Endodermal cell (in vitro differentiated cells): ENCODE results near the gene PHLDA1. TPM values are rescaled to one million over a fixed set of nuclear protein-coding genes. Genes with fewer than 3 reads are reported as not detected.

Source experiments
- DNase-seq: peaks from one replicate; pipeline ENCODE4 v3.0.0-alpha.2; 2017
- H3K27ac ChIP-seq: 2 replicates; pipeline ENCODE4 v1.5.1; 2013; ENCODE audit warnings: mild to moderate bottlenecking, low read depth, low read length, moderate library complexity
- H3K27me3 ChIP-seq: 2 replicates; pipeline ENCODE4 v1.6.1; 2013; ENCODE audit warnings: mild to moderate bottlenecking, low read length, moderate library complexity; ENCODE audit not compliant: insufficient read depth, control insufficient read depth, poor library complexity, severe bottlenecking
- H3K36me3 ChIP-seq: 2 replicates; pipeline ENCODE4 v1.7.0; 2013; ENCODE audit warnings: mild to moderate bottlenecking, low read length, moderate library complexity; ENCODE audit not compliant: control insufficient read depth, insufficient read depth
- H3K4me1 ChIP-seq: one replicate; pipeline ENCODE4 v1.7.0; 2013; ENCODE audit warnings: low read length; ENCODE audit not compliant: control insufficient read depth, insufficient read depth
- H3K4me3 ChIP-seq: 2 replicates; pipeline ENCODE4 v1.5.1; 2013; ENCODE audit warnings: mild to moderate bottlenecking, low read length, moderate library complexity
- H3K9ac ChIP-seq: 2 replicates; pipeline ENCODE4 v1.6.1; 2013; ENCODE audit warnings: mild to moderate bottlenecking, low read length, moderate library complexity; ENCODE audit not compliant: poor library complexity, severe bottlenecking; ENCODE audit errors: extremely low read depth
- H3K9me3 ChIP-seq: 2 replicates; pipeline ENCODE4 v1.6.1; 2013; ENCODE audit warnings: mild to moderate bottlenecking, low read length, moderate library complexity; ENCODE audit not compliant: control insufficient read depth
- H3K27ac Mint-ChIP-seq: 2 replicates; pipeline ENCODE4 v1.8.0; 2020; ENCODE audit warnings: mixed read lengths
- H3K27me3 Mint-ChIP-seq: 2 replicates; pipeline ENCODE4 v1.8.0; 2021; ENCODE audit warnings: mild to moderate bottlenecking, mixed read lengths; ENCODE audit not compliant: insufficient read depth
- H3K36me3 Mint-ChIP-seq: 2 replicates; pipeline ENCODE4 v1.8.0; 2020; ENCODE audit warnings: low read depth, mixed read lengths
- H3K4me1 Mint-ChIP-seq: 2 replicates; pipeline ENCODE4 v1.8.0; 2020; ENCODE audit warnings: mixed read lengths
- H3K4me3 Mint-ChIP-seq: 2 replicates; pipeline ENCODE4 v1.8.0; 2020; ENCODE audit warnings: mild to moderate bottlenecking, moderate library complexity, mixed read lengths
- H3K9me3 Mint-ChIP-seq: 2 replicates; pipeline ENCODE4 v1.8.0; 2020; ENCODE audit warnings: mild to moderate bottlenecking, mixed read lengths
- WGBS, 2 experiments: methylation state at CpG; one replicate each; pipeline versions ENCODE4 v1.1.5 to v1.1.7; 2013; ENCODE audit warnings: missing lambda C conversion rate in 2 of 2, mixed read lengths in 1 of 2; ENCODE audit not compliant: insufficient coverage in 1 of 2, insufficient read length in 1 of 2; 5-methylcytosine and 5-hydroxymethylcytosine counted together
- total RNA-seq, 2 donors: library from RNA; stranded (reverse); fragmentation: NEBNext Ultra II Directional in 1 of 2; extraction: Animal tissue kit (Norgen Biotek cat#: 25700) in 1 of 2; gene quantifications; 2 replicates in 1 of 2; 3 replicates in 1 of 2; pipeline ENCODE4 v1.2.1, GENCODE V29; 2021
- TF ChIP-seq, protein P1 (sequence below): fragments of 200-600 bp; sonication (generic); conservative IDR thresholded peaks from 2 replicates; pipeline ENCODE4 v1.5.0; 2021; ENCODE audit warnings: antibody characterized with exemption, mild to moderate bottlenecking

The PHLDA1 gene
- total RNA-seq, 2 donors from 2014 or later, result 3.7 to 16.2 TPM

DNA sequence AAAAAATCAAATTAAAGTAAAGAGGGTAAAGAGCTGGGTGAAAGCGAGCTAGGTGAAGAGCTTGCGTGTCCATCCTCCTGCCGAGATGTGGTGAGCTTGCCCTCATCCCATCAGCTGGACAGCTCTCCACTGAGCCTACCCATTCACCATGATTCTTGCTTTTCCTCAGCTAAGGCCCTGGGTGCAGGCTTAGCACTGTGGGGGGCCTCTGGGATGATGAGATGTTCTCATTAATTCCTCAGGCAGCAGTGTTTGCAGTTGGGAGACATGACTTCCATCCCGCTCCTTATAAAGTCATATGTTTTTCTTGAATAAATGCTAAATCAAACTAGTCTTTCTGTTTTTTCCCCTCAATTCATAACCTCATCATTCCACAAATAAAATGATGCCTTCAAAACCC is 18.0 kb downstream of the PHLDA1 start:
- Mint-ChIP-seq H3K4me3 (no peak overlapping the region), H3K36me3 (no peaks in the 10 kb centered on the region)
- peaks cover 16% of the 10 kb centered on the region for H3K4me1 ChIP-seq

DNA sequence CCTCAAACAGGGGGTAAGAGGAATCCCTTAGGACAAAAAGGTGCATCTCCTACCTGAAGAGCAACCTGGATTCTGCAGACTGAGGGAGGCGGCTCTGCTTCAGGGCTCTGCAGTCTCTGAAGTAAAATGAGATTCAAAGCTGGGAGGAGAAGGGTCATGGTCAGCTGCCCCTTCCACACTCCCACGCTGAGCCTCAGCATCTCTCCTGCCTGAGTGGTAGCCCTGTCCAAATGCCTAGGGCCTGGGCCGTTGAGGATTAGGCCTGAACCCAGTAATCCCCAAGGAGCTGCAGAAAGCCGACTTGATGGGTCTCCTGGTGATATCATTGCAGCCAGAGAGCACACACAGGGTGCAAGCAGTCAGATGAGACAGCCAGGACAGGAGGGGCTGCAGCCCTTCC is 18.9 kb downstream of the PHLDA1 start:
- Histone ChIP-seq H3K9me3 (no peaks in the 10 kb centered on the region), H3K4me1 (peaks cover 9% of the 10 kb centered on the region), H3K4me3 (no peak overlapping the region), H3K27ac (no peak overlapping the region), H3K27me3 (peaks cover 5% of the 10 kb centered on the region), H3K9ac (no peak overlapping the region), H3K36me3 (no peaks in the 10 kb centered on the region)
- H3K27me3 Mint-ChIP-seq, result peaks cover 6% of the 10 kb centered on the region
- TF ChIP-seq, protein P1, sequence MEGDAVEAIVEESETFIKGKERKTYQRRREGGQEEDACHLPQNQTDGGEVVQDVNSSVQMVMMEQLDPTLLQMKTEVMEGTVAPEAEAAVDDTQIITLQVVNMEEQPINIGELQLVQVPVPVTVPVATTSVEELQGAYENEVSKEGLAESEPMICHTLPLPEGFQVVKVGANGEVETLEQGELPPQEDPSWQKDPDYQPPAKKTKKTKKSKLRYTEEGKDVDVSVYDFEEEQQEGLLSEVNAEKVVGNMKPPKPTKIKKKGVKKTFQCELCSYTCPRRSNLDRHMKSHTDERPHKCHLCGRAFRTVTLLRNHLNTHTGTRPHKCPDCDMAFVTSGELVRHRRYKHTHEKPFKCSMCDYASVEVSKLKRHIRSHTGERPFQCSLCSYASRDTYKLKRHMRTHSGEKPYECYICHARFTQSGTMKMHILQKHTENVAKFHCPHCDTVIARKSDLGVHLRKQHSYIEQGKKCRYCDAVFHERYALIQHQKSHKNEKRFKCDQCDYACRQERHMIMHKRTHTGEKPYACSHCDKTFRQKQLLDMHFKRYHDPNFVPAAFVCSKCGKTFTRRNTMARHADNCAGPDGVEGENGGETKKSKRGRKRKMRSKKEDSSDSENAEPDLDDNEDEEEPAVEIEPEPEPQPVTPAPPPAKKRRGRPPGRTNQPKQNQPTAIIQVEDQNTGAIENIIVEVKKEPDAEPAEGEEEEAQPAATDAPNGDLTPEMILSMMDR, result no peak
- peaks cover 47% of the 10 kb centered on the region for H3K4me1 Mint-ChIP-seq
- no peak overlapping the region for H3K27ac Mint-ChIP-seq
- no peak for DNase-seq
- WGBS, 2 experiments, result 94 to 100% methylated on average over 2 to 4 of the region's 4 CpGs
- H3K9me3 Mint-ChIP-seq, result no peaks in the 10 kb centered on the region
- H3K36me3 Mint-ChIP-seq, result no peaks in the 10 kb centered on the region
- no peak overlapping the region for H3K4me3 Mint-ChIP-seq

More for the DNA sequence above, 18.0 kb downstream of the PHLDA1 start:
- H3K27ac Mint-ChIP-seq, result no peak overlapping the region
- Histone ChIP-seq H3K9me3 (no peaks in the 10 kb centered on the region), H3K27ac (no peak overlapping the region), H3K9ac (no peak overlapping the region), H3K36me3 (no peaks in the 10 kb centered on the region), H3K27me3 (peaks cover 5% of the 10 kb centered on the region), H3K4me3 (no peak overlapping the region)
- TF ChIP-seq, protein P1, result no peak
- H3K9me3 Mint-ChIP-seq, result no peaks in the 10 kb centered on the region
- WGBS, 2 experiments, result 90 to 100% methylated on average over 1 to 4 of the region's 4 CpGs
- peaks cover 6% of the 10 kb centered on the region for H3K27me3 Mint-ChIP-seq
- peaks cover 47% of the 10 kb centered on the region for H3K4me1 Mint-ChIP-seq
- DNase-seq, result peak; percentile 60

DNA sequence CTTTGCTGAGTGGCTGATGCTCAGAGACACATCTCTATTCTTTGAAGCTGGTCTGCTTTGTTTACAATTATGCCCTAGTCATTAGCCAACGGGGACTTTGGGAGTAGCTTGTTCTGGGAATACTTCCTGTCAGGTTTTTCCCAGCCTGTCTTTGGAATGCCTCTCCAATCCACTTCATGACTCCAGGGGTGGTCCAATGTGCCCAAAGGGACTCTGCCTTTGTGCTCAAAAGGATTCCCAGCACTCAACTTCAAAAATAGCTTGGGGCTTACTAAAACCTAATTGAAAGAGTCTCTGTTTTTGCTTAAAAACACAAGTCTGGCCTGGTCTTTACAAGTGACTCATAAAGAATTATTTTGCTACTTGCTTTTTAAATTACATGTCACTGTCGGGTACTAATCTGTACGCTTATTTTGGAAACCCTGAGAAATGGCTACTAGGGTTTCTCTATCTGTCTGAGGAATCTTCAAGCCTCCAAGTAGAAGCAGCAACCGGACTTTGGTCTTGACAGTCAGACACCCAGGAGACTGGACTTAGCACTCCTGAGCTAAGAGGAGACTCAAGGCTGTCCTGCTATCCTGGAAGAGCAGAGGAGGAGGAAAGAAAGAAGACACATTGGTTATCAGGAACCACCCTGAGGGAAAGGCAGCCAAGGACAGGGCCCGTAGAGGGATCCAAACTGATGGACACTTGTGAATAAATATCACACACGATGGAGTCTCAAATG is 20.7 kb downstream of the PHLDA1 start:
- no peaks in the 10 kb centered on the region for H3K9me3 Mint-ChIP-seq
- peak; percentile 82 for DNase-seq
- Histone ChIP-seq H3K9ac (no peak overlapping the region), H3K4me1 (peaks cover 9% of the 10 kb centered on the region), H3K27me3 (peaks cover 5% of the 10 kb centered on the region), H3K27ac (no peak overlapping the region), H3K4me3 (no peak overlapping the region), H3K9me3 (no peaks in the 10 kb centered on the region), H3K36me3 (no peaks in the 10 kb centered on the region)
- TF ChIP-seq, protein P1, result no peak
- peaks cover 47% of the 10 kb centered on the region for H3K4me1 Mint-ChIP-seq
- H3K27ac Mint-ChIP-seq, result peak overlapping the region; percentile 83
- H3K4me3 Mint-ChIP-seq, result no peak overlapping the region
- peaks cover 6% of the 10 kb centered on the region for H3K27me3 Mint-ChIP-seq
- WGBS, 2 experiments, result 90 to 95% methylated on average over 5 to 6 of the region's 6 CpGs
- no peaks in the 10 kb centered on the region for H3K36me3 Mint-ChIP-seq
